GM19468 (cell line): ENCODE measurements around the gene NOP56.
"Not testable (repeated sequence)": the region's sequence is repeated elsewhere in the genome, so short reads cannot be mapped to it uniquely, and the experiment has no call there.

Experiments used
- ATAC-seq: cut with Tn5 transposase; IDR thresholded peaks from one replicate; pipeline ENCODE4 v1.9.1; 2021; ENCODE audit warnings: mild to moderate bottlenecking, moderate library complexity, moderate number of reproducible peaks; ENCODE audit not compliant: unreplicated experiment; ENCODE audit errors: extremely low read depth

Gene NOP56

GRCh38 chr20:2673453-2673852 is 21.0 kb downstream of the NOP56 start:
- ATAC-seq, result no peak

GRCh38 chr20:2680046-2680445 is 27.6 kb downstream of the NOP56 start:
- ATAC-seq, result no peak

GRCh38 chr20:2682040-2682439 is 29.6 kb downstream of the NOP56 start:
- not testable (repeated sequence) for ATAC-seq

- ATAC-seq, result not testable (repeated sequence)
These were observed 32.4 kb downstream of the NOP56 start for GRCh38 chr20:2684817-2685216.

GRCh38 chr20:2687514-2687913 is 35.1 kb downstream of the NOP56 start:
- no peak for ATAC-seq

GRCh38 chr20:2688041-2688591 is 35.7 kb downstream of the NOP56 start:
- ATAC-seq, result no peak

DNA sequence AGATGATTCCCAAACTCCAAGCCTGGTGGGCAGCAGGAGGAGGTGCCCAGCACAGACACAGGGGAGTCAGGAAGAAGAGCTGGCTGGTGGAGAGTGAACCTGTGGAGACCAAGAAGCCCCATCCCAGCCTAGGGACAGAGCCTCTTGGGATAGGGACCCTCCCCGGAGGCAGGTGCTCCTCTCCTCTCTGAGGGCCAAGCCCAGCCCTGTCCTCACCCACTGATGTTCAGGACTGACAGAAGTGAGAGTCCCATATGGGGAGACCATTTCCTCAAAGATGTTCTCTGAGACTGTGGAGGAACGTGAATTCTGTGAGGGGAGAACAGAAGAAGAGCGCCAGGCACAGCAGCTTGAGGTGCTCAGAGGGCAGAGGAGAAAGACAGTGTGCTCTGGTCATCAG is 37.8 kb downstream of the NOP56 start:
- ATAC-seq, result no peak

DNA sequence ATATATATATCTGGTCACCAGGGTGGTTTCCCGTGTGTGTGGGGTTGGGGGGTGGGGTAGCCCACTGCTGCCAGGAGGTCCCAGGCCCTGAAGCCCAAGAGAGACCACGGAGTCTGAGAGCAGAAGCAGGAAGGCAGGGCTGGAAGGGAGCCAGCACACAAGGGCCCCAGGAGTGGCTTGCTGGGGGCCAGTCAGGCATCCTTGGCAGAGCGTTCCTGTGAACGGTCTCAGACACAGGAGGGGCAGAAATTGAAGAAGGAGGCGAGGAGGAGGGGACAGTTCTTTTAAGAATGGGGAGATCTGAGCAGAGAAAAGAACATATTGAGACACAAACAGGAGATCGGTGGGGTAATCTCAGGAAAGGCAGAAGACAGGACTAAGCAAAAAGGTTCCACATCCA is 38.3 kb downstream of the NOP56 start:
- no peak for ATAC-seq

GRCh38 chr20:2691127-2691526 is 38.7 kb downstream of the NOP56 start:
- ATAC-seq, result no peak

DNA sequence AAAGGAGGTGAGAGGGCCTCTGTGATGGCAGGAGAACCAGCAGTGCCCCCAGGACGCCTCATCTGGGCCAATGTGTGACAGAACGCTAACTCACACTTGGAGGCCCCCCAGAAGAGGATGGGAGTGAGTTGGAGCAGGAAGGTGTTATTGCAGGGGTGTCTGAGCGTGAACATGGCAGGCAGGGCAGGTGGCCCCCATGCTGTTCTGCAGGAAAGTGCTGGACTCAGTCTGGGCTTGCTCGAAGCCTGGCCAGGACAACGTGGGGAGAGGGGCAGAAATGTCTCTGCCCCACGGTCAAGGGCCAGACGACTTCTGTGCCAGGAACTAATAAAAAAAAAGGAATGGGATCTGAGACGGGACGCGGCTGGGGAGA is 39.2 kb downstream of the NOP56 start:
- ATAC-seq, result no peak

- no peak for ATAC-seq
These were observed 39.8 kb downstream of the NOP56 start, which contains the start of gene EBF4 for GRCh38 chr20:2692036-2692885. Gene EBF4, plus strand, starts transcription at chr20:2692780. Its CDS starts 866 bp downstream, at chr20:2693646.

DNA sequence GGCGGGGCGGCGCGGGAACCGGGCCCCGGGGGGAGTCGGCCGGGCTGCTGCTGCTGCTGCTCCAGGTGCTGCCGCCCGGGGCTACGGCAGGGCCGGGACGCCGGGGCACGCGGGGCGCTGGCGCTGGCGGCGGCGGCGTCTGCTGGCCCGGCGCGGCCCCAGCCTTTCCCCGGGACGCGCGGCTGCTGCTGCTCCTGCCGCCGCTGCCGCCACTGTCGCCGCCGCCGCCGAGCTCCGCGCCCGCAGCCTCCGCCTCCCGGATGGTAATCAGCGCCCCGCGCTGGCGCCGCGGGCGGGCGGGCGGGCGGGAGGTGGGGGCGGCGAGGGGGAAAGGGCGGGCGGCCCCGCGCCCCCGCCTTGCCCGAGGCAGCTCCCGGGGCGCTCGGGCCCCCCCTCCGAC is 40.5 kb downstream of the NOP56 start:
- no peak for ATAC-seq

- no peak for ATAC-seq
These were observed 41.0 kb downstream of the NOP56 start for GRCh38 chr20:2693286-2694007.

DNA sequence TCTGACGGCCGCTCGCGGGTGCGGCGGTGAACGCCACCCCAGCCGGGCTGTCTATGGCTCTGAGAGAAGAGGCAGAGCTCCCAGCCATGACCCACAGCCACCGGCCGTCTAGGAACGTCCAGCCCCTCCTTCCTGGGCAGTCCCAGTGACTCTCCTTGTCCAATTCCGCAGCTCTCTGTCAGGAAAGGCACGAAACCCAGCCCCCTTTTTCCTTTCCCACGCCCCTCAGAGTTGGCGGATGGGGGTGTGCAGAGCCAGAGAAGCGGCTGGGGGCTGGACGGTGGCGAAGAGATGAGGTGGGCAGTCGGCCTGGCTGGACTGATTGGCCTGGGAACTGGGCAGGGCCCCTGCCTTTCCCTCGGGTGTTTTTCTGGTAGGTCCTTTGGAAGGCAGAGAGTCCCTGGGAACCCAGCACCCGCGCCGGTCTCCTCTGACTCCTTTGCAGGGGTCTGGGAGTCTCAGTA is 41.6 kb downstream of the NOP56 start:
- ATAC-seq, result no peak

GRCh38 chr20:2694519-2694918 is 42.1 kb downstream of the NOP56 start:
- ATAC-seq, result no peak

DNA sequence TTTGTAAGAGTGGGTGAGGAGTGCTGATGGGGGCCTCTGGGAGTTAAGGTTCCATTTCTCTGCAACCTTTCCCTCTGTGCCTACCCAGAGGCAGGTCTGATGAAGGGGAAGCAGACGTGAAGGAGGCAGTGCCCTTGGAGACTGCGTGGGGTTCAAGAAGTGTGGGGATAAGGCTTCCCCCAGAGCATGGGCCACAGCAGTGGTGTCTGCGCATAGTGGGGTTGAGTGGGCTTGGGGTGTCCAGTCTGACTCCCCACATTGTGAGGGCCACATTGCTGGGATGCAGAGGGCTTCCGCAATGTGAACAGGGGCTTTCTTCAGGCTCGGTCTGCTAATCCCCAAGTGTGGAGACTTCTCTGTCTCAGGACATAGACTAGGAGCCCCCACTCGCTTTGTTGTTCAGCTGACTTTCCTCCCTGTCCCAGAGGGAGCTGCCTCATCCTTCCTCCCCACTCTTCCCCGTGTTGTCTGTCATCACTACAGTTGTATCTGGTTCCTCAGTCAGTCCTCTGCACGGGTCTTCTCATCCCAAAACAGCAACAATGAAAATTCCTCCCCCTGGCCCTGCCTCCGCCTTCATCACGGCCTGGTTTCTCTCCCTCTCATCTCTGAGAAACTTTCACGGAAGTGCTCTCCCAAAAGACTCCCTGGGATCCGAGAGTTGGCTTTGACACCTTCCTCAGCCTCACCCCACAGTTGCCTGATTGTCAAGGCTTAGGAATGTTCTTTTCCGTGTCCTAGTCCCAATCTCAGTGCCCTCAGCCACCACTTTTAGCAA is 43.0 kb downstream of the NOP56 start:
- ATAC-seq, result no peak

- ATAC-seq, result not testable (repeated sequence)
These were observed 43.6 kb downstream of the NOP56 start for GRCh38 chr20:2695984-2696525.

GRCh38 chr20:2696646-2697045 is 44.2 kb downstream of the NOP56 start:
- no peak for ATAC-seq

- no peak for ATAC-seq
These were observed 45.3 kb downstream of the NOP56 start for GRCh38 chr20:2697768-2698167.

GRCh38 chr20:2698186-2698817 is 45.9 kb downstream of the NOP56 start:
- no peak for ATAC-seq
